GM21737 (cell line): Measurements from ENCODE around the gene GPNMB.
"Not testable (repeated sequence)": the region's sequence is repeated elsewhere in the genome, so short reads cannot be mapped to it uniquely, and the experiment has no call there.

Experiments
- ATAC-seq: cut with Tn5 transposase; IDR thresholded peaks from one replicate; pipeline ENCODE4 v1.9.1; 2021; ENCODE audit warnings: mild to moderate bottlenecking, moderate library complexity; ENCODE audit not compliant: unreplicated experiment

Gene GPNMB

DNA sequence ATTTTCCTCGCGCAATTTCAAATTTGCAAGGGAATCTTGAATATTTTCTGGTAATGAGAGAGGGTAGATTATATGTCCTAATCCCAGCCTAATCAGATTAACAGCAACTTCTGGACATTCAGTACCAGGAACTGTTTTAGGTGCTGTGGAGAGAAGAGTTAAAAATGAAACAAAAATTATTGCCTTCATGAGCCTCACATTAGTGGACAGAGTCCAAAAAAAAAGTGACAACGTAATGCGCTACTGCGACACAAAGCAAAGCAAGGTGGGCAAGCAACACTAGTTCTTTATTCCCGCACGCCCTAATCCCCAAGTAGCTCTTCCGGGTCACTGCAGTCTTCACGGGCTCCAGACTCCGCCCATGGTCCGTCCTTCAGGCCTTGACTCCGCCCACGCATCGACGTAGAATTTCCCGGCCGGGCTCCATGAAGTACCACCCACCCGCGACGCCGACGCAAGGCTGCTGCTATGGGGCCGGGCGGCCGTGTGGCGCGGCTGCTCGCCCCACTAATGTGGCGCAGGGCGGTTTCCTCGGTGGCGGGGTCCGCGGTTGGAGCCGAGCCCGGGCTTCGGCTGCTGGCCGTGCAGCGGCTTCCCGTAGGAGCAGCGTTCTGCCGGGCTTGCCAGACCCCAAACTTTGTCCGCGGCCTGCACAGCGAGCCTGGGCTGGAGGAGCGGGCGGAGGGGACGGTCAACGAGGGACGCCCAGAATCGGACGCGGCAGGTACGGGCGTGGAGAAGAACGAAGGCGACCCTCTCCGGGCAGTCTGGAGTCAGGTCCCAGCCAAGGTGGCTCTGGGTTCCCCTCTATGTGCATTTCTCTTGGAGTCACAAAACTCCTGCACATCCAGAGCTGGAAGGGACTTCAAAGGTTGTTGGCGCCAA lies 52.6 kb downstream of the GPNMB start, which contains the start of gene MALSU1:
MALSU1 (plus strand) TSS at position 455 of the 885 bp plus-strand sequence; CDS start at position 469, 14 bp downstream.
- ATAC-seq: peak; percentile 99

DNA sequence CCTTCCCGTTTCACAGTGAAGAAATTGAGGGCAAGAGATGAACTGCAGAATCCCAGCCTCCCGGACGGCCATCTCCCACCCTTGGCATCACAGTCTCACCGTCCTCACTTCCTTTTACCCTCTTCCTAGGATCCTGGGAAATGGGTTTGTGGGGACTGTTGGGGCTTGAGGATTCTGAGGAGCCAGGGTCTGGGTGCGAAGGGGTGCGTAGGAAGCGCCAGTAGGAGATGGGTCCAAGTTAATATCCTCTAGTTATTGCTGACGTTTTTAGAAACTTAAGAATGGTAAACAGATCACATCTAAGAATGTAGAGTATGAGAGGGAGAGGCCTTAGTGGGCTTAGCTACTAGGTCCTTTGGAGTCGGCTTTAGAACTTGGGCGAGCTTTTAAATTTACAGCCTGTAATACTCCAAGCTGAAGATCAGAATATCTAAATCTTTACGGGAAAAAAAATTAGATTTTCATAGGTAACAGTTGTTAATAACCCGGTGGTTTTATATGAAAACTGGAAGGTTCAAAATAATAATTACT lies 53.3 kb downstream of the GPNMB start:
- no peak for ATAC-seq

DNA sequence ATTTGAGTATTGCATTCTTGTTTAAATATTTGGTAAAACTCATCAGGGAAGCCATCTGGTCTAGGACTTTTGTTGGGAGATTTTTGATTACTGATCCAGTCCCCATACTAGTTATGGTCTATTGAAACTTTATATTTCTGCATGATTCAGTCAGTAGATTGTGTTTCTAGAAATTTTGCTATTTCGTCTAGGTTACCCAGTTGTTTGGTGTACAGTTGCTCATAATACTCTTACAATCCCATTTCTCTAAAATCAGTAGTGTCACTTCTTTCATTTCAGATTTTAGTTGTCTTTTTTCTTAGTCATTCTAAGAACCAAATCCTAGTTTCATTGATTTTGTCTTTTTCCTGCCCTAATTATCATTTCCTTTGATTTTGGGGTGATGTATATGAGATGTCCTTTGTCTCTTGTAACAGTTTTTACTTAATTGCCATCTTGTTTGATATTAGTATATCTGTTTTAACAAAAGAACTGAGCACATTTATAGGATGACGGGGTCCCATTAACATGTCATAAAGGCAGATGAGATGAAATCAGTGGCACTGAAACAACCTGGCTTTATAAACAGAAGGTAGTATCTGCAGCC lies 60.5 kb downstream of the GPNMB start:
- no peak for ATAC-seq

DNA sequence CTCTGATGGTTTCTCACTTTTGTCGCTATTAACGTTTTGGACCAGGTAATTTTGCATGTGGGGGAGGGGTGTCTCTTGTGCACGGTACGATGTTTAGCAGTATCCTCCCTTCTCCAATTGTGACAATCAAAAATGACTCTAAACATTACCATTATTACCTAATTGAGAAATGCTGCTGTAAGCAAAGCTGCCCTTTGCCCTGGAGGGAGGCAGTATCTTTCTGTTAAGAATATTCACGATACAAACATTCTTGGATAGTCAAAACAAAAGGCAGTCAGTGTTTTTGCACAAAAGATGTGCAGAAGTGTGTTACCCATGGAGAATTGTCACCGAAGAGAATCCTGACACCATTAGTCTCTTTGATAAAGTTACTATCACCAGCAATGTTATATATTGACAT lies 62.2 kb downstream of the GPNMB start:
- no peak for ATAC-seq

- not testable (repeated sequence) for ATAC-seq
These were observed 65.6 kb downstream of the GPNMB start for GRCh38 chr7:23312141-23312540.

DNA sequence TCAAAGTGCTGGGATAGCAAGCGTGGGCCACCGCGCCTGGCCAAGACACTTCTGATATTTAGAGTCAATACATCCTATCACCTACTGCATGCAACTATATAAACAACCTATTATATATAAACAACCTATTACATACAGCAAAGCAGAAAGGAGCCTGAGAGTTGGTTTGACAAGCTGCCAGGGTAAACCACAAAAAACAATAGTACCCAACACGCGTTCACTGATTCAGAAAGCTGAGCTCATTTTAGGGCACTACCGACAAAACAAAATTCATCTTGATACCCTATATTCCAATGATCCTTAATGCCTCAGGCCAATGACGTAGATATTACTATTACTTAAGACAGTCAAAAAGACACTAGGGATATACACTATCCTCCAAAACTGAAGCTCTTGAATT lies 68.8 kb downstream of the GPNMB start:
- no peak for ATAC-seq
